GM12878 (cell line): ENCODE measurements around the gene SPG7. TPM values are rescaled to one million over a fixed set of nuclear protein-coding genes. Genes with fewer than 3 reads are reported as not detected.

Source experiments
- ATAC-seq: fragments of 200-7000 bp; cut with Tn5 transposase; 3 replicates; pipeline ENCODE4 v1.9.1; 2020; ENCODE audit warnings: mild to moderate bottlenecking, moderate library complexity
- BruUV-seq: library from RNA; stranded (reverse); fragments of 400-500 nt; replicated peaks from 2 replicates; lab custom pipeline; 2021; lab: Mats Ljungman, UMichigan
- CTCF ChIA-PET: fragments of 300-600 bp; sonication (Branson Sonifier 250); formaldehyde crosslinking; extraction: SDS; loops from one replicate; lab custom pipeline; 2021; ENCODE audit warnings: inconsistent platforms; lab: Yijun Ruan, JAX
- POLR2A ChIA-PET: fragments of 350-600 bp; formaldehyde crosslinking; extraction: SDS; loops from one replicate; lab custom pipeline; 2021; ENCODE audit warnings: inconsistent platforms; lab: Charles Lee
- RAD21 ChIA-PET: fragments of 300-600 bp; sonication (Branson Sonifier 250); formaldehyde crosslinking; loops from one replicate; lab custom pipeline; 2023; ENCODE audit warnings: antibody characterized with exemption; ENCODE audit not compliant: unreplicated experiment; lab: Charles Lee
- SMC1A ChIA-PET: fragments of 300-600 bp; sonication (Branson Sonifier 250); formaldehyde crosslinking; loops from one replicate; lab custom pipeline; 2023; ENCODE audit not compliant: unreplicated experiment, uncharacterized antibody; lab: Charles Lee
- DNase-seq: peaks from one replicate; pipeline ENCODE4 v3.0.0-alpha.2; 2011; ENCODE audit warnings: low read depth, low spot score
- FAIRE-seq: peaks from 3 replicates; lab custom pipeline; 2011; peaks lifted over from hg19 to GRCh38; lab: Jason Lieb, UNC
- H2AFZ ChIP-seq: 2 replicates; pipeline ENCODE4 v1.6.0; 2011; ENCODE audit warnings: low read depth, low read length, control low read depth; ENCODE audit not compliant: control insufficient read depth
- H3K27ac ChIP-seq: 2 replicates; pipeline ENCODE4 v1.5.1; 2011; ENCODE audit warnings: control low read depth; ENCODE audit not compliant: control insufficient read depth, insufficient read depth
- H3K27me3 ChIP-seq, 2 experiments: replicated peaks in 1 of 2; 2 replicates each; pipeline versions ENCODE4 v1.6.0 to v1.6.1; 2011; ENCODE audit warnings: low read length in 1 of 2; ENCODE audit not compliant: control insufficient read depth in 2 of 2, insufficient read depth in 2 of 2
- H3K36me3 ChIP-seq, 2 experiments: 2 replicates each; pipeline ENCODE4 v1.5.1; 2011; ENCODE audit warnings: low read length in 1 of 2; ENCODE audit not compliant: control insufficient read depth in 2 of 2, insufficient read depth in 2 of 2
- H3K4me1 ChIP-seq: 2 replicates; pipeline ENCODE4 v1.6.1; 2011; ENCODE audit warnings: mild to moderate bottlenecking, low read length, moderate library complexity, mixed read lengths; ENCODE audit not compliant: control insufficient read depth, insufficient read depth
- H3K4me2 ChIP-seq: 2 replicates; pipeline ENCODE4 v1.6.0; 2011; ENCODE audit warnings: control low read depth; ENCODE audit not compliant: control insufficient read depth, insufficient read depth
- H3K4me3 ChIP-seq: fragments of 200-600 bp; sonication (generic); 2 replicates; pipeline ENCODE4 v1.5.1; 2016
- H3K79me2 ChIP-seq: 2 replicates; pipeline ENCODE4 v1.6.0; 2011; ENCODE audit warnings: low read length; ENCODE audit not compliant: control insufficient read depth, insufficient read depth
- H3K9ac ChIP-seq: 2 replicates; pipeline ENCODE4 v1.8.0; 2011; ENCODE audit warnings: low read length, control low read depth, mixed read lengths; ENCODE audit not compliant: control insufficient read depth, insufficient read depth
- H3K9me3 ChIP-seq: replicated peaks from 3 replicates; pipeline ENCODE4 v1.5.1; 2011; ENCODE audit warnings: mild to moderate bottlenecking, low read length; ENCODE audit not compliant: control insufficient read depth, insufficient read depth
- H4K20me1 ChIP-seq: 2 replicates; pipeline ENCODE4 v1.6.0; 2011; ENCODE audit not compliant: control insufficient read depth, insufficient read depth
- CHD1 ChIP-seq: IDR thresholded peaks from 2 replicates; pipeline ENCODE4 v1.6.1; 2012; ENCODE audit warnings: low read depth, low read length, improper control_type of control experiment
- FOXM1 ChIP-seq: IDR thresholded peaks from 2 replicates; pipeline ENCODE4 v1.6.1; 2012; ENCODE audit warnings: low read depth, mild to moderate bottlenecking, inconsistent platforms, low read length, moderate library complexity
- HDAC2 ChIP-seq: fragments of 200-600 bp; sonication (generic); IDR thresholded peaks from 2 replicates; pipeline ENCODE4 v1.6.1; 2017
- MTA3 ChIP-seq: IDR thresholded peaks from 2 replicates; pipeline ENCODE4 v1.6.1; 2012; ENCODE audit warnings: low read length, inconsistent platforms, borderline replicate concordance
- RAD21 ChIP-seq: IDR thresholded peaks from 2 replicates; pipeline ENCODE4 v1.6.1; 2011; ENCODE audit warnings: mild to moderate bottlenecking, low read depth, low read length, moderate library complexity; ENCODE audit not compliant: insufficient read depth
- TAF1 ChIP-seq: IDR thresholded peaks from 2 replicates; pipeline ENCODE4 v1.6.1; 2011; ENCODE audit warnings: mild to moderate bottlenecking, low read depth, low read length, borderline replicate concordance
- WGBS: methylation state at CpG from one replicate; pipeline ENCODE4 v1.1.6; 2016; ENCODE audit warnings: low lambda C conversion rate; ENCODE audit not compliant: insufficient replicate concordance, insufficient coverage; ENCODE audit errors: missing lambda C conversion rate; 5-methylcytosine and 5-hydroxymethylcytosine counted together
- in situ Hi-C: fragments of 300-500 bp; cut with MboI; formaldehyde crosslinking; loops from 9 replicates; pipeline ENCODE4 v1.14.3; 2018; ENCODE audit warnings: mixed read lengths
- intact Hi-C: fragments of 100-400 bp; cut with micrococcal nuclease; formaldehyde crosslinking; loops from one replicate; pipeline ENCODE4 v1.14.2; 2022; ENCODE audit not compliant: unreplicated experiment
- polyA plus RNA-seq, 11 experiments: library from polyadenylated mRNA; depleted of rRNA in 4 of 11; unstranded in 6 of 11; stranded (reverse) in 5 of 11; fragments of >200 nt; fragmentation: Nextera tagmentation in 4 of 11; fragmentation: Illumina TruSeq in 1 of 11; extraction: Ambion mirVana in 4 of 11; extraction: Trizol in 1 of 11; gene quantifications; 1 replicate in 1 of 11; 2 replicates in 10 of 11; pipeline versions ENCODE4 v1.2.1 to v1.2.3, GENCODE V29; 2011 to 2016; ENCODE audit warnings: inconsistent platforms in 2 of 11, missing spikeins in 2 of 11, low read depth in 1 of 11
- total RNA-seq, 4 experiments: library from RNA; depleted of rRNA in 3 of 4; stranded (reverse); fragments of >200 nt in 3 of 4; fragmentation: Illumina TruSeq in 1 of 4; extraction: Trizol in 1 of 4; gene quantifications; 2 replicates each; pipeline versions ENCODE4 v1.2.1 to v1.2.3, GENCODE V29; 2013 to 2021
- TF ChIP-seq, protein P1 (sequence below): fragments of 450-650 bp; IDR thresholded peaks from 2 replicates; pipeline ENCODE4 v1.6.1; 2018; ENCODE audit warnings: borderline replicate concordance, mild to moderate bottlenecking; ENCODE audit not compliant: partially characterized antibody

Gene SPG7
- total and polyA plus RNA-seq, 10 of the 15 experiments (the other 5 are each of a cell fraction or from before 2014, with no cell fraction given), result 5.9 to 75.9 (median 52.5) TPM

- CTCF ChIA-PET, result interaction anchor here (0.7 kb wide), 1 partner anchor 16 kb away, joined by 4 read pairs; the partner anchor contains the start of gene SPG7
- H3K4me1 ChIP-seq, result peaks cover 13% of the 10 kb centered on the region
- no peaks in the 10 kb centered on the region for H3K9me3 ChIP-seq
- peak overlapping the region; percentile 80 for H3K9ac ChIP-seq
- H3K79me2 ChIP-seq, result peaks cover 46% of the 10 kb centered on the region
- BruUV-seq, result no TSS peak
- no peaks in the 10 kb centered on the region for H3K27me3 ChIP-seq
- RAD21 ChIA-PET, result no interaction called here
- H3K4me2 ChIP-seq, result peak overlapping the region; percentile 98
- H3K4me3 ChIP-seq, result peak overlapping the region; percentile 99
- POLR2A ChIA-PET, result interaction anchor here (0.6 to 1.8 kb wide), 2 partner anchors 12 to 299 kb away, joined by 6 to 7 read pairs; no protein-coding TSS in a partner anchor
- H2AFZ ChIP-seq, result no peak overlapping the region
- 93% methylated on average over 24 of the region's 24 CpGs for WGBS
- TF ChIP-seq CHD1 (no peak), FOXM1 (no peak), HDAC2 (no peak), RAD21 (no peak), TAF1 (no peak), MTA3 (no peak)
- TF ChIP-seq, protein P1, sequence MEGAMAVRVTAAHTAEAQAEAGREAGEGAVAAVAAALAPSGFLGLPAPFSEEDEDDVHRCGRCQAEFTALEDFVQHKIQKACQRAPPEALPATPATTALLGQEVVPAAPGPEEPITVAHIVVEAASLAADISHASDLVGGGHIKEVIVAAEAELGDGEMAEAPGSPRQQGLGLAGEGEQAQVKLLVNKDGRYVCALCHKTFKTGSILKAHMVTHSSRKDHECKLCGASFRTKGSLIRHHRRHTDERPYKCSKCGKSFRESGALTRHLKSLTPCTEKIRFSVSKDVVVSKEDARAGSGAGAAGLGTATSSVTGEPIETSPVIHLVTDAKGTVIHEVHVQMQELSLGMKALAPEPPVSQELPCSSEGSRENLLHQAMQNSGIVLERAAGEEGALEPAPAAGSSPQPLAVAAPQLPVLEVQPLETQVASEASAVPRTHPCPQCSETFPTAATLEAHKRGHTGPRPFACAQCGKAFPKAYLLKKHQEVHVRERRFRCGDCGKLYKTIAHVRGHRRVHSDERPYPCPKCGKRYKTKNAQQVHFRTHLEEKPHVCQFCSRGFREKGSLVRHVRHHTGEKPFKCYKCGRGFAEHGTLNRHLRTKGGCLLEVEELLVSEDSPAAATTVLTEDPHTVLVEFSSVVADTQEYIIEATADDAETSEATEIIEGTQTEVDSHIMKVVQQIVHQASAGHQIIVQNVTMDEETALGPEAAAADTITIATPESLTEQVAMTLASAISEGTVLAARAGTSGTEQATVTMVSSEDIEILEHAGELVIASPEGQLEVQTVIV, result no peak
- SMC1A ChIA-PET, result no interaction called here
- FAIRE-seq (no peak), ATAC-seq (no peak), DNase-seq (no peak)
- H3K36me3 ChIP-seq, result no peaks in the 10 kb centered on the region
- in situ Hi-C loops, result no loop called here
- H3K27ac ChIP-seq, result peak overlapping the region; percentile 85; the same call in 1 of the 2 replicates
- peaks cover 4% of the 10 kb centered on the region; the same call in 1 of the 2 replicates for H4K20me1 ChIP-seq
- intact Hi-C loops, result loop anchor here (2.0 kb wide), 1 partner anchor 13 kb away; no protein-coding TSS in a partner anchor
These were observed 16.1 kb upstream of the SPG7 start for GRCh38 chr16:89491974-89492687.
